Measurements from ENCODE around the gene YRDC.

Gene YRDC

DNA sequence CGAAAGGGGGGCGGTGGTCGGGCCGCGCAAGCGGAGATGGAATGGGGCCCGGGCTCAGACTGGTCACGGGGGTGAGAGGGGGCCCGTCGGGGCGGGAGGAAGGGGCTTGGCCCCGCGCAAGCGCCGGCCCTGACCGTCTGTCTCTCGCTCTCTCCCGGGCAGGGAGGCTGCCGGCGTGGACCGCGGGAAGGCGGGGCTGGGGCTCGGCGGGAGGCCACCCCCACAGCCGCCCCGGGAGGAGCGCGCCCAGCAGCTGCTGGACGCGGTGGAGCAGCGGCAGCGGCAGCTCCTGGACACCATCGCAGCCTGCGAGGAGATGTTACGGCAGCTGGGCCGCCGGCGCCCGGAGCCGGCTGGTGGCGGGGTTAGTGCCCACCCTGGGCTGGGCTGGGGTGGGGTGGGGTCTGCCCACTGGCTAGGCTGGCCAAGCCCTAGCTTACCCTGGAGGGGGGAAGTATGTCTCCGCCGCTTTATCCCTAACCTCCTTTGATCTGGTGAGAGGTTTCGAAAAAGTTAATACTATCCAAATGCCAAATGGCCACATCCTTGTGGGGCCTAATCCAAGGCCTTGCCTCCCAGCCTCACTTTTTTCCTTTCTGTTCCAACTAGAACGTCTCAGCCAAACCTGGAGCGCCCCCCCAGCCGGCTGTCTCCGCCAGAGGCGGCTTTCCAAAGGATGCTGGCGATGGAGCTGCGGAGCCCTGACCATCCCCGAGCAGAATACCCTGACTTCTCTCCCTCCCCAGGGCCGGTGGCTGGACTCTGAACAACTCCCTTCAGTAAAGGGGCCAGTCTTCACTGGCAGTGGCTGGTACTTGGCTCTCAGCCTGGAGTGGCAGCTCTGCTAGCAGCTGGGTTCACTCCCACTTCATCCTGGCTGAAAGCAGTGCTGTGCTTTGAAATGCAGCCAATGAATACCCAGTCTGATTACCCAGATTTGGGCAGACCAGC is 636 bp upstream of the YRDC start (continued):
- TF ChIP-seq, protein P1, sequence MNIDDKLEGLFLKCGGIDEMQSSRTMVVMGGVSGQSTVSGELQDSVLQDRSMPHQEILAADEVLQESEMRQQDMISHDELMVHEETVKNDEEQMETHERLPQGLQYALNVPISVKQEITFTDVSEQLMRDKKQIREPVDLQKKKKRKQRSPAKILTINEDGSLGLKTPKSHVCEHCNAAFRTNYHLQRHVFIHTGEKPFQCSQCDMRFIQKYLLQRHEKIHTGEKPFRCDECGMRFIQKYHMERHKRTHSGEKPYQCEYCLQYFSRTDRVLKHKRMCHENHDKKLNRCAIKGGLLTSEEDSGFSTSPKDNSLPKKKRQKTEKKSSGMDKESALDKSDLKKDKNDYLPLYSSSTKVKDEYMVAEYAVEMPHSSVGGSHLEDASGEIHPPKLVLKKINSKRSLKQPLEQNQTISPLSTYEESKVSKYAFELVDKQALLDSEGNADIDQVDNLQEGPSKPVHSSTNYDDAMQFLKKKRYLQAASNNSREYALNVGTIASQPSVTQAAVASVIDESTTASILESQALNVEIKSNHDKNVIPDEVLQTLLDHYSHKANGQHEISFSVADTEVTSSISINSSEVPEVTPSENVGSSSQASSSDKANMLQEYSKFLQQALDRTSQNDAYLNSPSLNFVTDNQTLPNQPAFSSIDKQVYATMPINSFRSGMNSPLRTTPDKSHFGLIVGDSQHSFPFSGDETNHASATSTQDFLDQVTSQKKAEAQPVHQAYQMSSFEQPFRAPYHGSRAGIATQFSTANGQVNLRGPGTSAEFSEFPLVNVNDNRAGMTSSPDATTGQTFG (tag by site-specific recombination; IDR thresholded peaks at IDR 0.05; ENCODE audit: borderline replicate concordance) = no peak
- TF ChIP-seq MZF1 (tag by site-specific recombination; IDR thresholded peaks at IDR 0.05; ENCODE audit: borderline replicate concordance) (no peak), WT1 (tag by site-specific recombination; IDR thresholded peaks at IDR 0.05) (no peak), ZNF837 (tag by site-specific recombination; IDR thresholded peaks at IDR 0.05) (no peak), KLF8 (tag by site-specific recombination; IDR thresholded peaks at IDR 0.05) (peak; percentile 86; the same call in 1 of the 2 replicates), ZNF600 (tag by site-specific recombination; IDR thresholded peaks at IDR 0.05) (peak; percentile 67), ZNF585B (tag by site-specific recombination; IDR thresholded peaks at IDR 0.05) (no peak), ZFHX2 (tag by site-specific recombination; conservative IDR thresholded peaks at IDR 0.05) (peak; percentile 49; the same call in 1 of the 2 replicates), ZSCAN30 (tag by site-specific recombination; IDR thresholded peaks at IDR 0.05) (peak; percentile 51), ZNF768 (tag by site-specific recombination; IDR thresholded peaks at IDR 0.05) (no peak), SP7 (tag by site-specific recombination; IDR thresholded peaks at IDR 0.05) (0 out of 2 replicates have a peak, but pooled peaks have one; percentile 22), SP3 (tag by site-specific recombination; IDR thresholded peaks at IDR 0.05) (peak; percentile 38; the same call in 1 of the 2 replicates), IKZF3 (tag by site-specific recombination; IDR thresholded peaks at IDR 0.05) (no peak), ZBTB8A (tag by site-specific recombination; IDR thresholded peaks at IDR 0.05) (no peak; the same call in none of the 2 replicates), ZNF184 (tag by site-specific recombination; IDR thresholded peaks at IDR 0.05) (no peak), ZNF514 (tag by site-specific recombination; IDR thresholded peaks at IDR 0.05) (no peak), TCF7L2 (IDR thresholded peaks at IDR 0.05; ENCODE audit: borderline replicate concordance, low read depth, low read length) (no peak)
- TF ChIP-seq, protein P2, sequence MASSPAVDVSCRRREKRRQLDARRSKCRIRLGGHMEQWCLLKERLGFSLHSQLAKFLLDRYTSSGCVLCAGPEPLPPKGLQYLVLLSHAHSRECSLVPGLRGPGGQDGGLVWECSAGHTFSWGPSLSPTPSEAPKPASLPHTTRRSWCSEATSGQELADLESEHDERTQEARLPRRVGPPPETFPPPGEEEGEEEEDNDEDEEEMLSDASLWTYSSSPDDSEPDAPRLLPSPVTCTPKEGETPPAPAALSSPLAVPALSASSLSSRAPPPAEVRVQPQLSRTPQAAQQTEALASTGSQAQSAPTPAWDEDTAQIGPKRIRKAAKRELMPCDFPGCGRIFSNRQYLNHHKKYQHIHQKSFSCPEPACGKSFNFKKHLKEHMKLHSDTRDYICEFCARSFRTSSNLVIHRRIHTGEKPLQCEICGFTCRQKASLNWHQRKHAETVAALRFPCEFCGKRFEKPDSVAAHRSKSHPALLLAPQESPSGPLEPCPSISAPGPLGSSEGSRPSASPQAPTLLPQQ (tag by site-specific recombination; IDR thresholded peaks at IDR 0.05) = 0 out of 2 replicates have a peak, but pooled peaks have one; percentile 32
- TF ChIP-seq, protein P3, sequence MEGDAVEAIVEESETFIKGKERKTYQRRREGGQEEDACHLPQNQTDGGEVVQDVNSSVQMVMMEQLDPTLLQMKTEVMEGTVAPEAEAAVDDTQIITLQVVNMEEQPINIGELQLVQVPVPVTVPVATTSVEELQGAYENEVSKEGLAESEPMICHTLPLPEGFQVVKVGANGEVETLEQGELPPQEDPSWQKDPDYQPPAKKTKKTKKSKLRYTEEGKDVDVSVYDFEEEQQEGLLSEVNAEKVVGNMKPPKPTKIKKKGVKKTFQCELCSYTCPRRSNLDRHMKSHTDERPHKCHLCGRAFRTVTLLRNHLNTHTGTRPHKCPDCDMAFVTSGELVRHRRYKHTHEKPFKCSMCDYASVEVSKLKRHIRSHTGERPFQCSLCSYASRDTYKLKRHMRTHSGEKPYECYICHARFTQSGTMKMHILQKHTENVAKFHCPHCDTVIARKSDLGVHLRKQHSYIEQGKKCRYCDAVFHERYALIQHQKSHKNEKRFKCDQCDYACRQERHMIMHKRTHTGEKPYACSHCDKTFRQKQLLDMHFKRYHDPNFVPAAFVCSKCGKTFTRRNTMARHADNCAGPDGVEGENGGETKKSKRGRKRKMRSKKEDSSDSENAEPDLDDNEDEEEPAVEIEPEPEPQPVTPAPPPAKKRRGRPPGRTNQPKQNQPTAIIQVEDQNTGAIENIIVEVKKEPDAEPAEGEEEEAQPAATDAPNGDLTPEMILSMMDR (tag by site-specific recombination; IDR thresholded peaks at IDR 0.05) = peak; percentile 44; the same call in 1 of the 2 replicates
- TF ChIP-seq, protein P4, sequence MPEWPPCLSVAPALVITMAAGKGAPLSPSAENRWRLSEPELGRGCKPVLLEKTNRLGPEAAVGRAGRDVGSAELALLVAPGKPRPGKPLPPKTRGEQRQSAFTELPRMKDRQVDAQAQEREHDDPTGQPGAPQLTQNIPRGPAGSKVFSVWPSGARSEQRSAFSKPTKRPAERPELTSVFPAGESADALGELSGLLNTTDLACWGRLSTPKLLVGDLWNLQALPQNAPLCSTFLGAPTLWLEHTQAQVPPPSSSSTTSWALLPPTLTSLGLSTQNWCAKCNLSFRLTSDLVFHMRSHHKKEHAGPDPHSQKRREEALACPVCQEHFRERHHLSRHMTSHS (tag by site-specific recombination; IDR thresholded peaks at IDR 0.05) = no peak
- TF ChIP-seq, protein P5, sequence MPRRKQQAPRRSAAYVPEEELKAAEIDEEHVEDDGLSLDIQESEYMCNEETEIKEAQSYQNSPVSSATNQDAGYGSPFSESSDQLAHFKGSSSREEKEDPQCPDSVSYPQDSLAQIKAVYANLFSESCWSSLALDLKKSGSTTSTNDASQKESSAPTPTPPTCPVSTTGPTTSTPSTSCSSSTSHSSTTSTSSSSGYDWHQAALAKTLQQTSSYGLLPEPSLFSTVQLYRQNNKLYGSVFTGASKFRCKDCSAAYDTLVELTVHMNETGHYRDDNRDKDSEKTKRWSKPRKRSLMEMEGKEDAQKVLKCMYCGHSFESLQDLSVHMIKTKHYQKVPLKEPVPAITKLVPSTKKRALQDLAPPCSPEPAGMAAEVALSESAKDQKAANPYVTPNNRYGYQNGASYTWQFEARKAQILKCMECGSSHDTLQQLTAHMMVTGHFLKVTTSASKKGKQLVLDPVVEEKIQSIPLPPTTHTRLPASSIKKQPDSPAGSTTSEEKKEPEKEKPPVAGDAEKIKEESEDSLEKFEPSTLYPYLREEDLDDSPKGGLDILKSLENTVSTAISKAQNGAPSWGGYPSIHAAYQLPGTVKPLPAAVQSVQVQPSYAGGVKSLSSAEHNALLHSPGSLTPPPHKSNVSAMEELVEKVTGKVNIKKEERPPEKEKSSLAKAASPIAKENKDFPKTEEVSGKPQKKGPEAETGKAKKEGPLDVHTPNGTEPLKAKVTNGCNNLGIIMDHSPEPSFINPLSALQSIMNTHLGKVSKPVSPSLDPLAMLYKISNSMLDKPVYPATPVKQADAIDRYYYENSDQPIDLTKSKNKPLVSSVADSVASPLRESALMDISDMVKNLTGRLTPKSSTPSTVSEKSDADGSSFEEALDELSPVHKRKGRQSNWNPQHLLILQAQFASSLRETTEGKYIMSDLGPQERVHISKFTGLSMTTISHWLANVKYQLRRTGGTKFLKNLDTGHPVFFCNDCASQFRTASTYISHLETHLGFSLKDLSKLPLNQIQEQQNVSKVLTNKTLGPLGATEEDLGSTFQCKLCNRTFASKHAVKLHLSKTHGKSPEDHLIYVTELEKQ (tag by site-specific recombination; IDR thresholded peaks at IDR 0.05; ENCODE audit: borderline replicate concordance) = no peak
- TF ChIP-seq, protein P6, sequence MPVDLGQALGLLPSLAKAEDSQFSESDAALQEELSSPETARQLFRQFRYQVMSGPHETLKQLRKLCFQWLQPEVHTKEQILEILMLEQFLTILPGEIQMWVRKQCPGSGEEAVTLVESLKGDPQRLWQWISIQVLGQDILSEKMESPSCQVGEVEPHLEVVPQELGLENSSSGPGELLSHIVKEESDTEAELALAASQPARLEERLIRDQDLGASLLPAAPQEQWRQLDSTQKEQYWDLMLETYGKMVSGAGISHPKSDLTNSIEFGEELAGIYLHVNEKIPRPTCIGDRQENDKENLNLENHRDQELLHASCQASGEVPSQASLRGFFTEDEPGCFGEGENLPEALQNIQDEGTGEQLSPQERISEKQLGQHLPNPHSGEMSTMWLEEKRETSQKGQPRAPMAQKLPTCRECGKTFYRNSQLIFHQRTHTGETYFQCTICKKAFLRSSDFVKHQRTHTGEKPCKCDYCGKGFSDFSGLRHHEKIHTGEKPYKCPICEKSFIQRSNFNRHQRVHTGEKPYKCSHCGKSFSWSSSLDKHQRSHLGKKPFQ (tag by site-specific recombination; IDR thresholded peaks at IDR 0.05) = no peak
- TF ChIP-seq, protein P7, sequence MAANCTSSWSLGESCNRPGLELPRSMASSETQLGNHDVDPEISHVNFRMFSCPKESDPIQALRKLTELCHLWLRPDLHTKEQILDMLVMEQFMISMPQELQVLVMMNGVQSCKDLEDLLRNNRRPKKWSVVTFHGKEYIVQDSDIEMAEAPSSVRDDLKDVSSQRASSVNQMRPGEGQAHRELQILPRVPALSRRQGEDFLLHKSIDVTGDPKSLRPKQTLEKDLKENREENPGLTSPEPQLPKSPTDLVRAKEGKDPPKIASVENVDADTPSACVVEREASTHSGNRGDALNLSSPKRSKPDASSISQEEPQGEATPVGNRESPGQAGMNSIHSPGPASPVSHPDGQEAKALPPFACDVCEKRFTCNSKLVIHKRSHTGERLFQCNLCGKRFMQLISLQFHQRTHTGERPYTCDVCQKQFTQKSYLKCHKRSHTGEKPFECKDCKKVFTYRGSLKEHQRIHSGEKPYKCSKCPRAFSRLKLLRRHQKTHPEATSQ (tag by site-specific recombination; IDR thresholded peaks at IDR 0.05) = no peak

Data from HEK293 (cell line).